ENCODE measurements around the gene PRAMEF20.

Gene PRAMEF20

DNA sequence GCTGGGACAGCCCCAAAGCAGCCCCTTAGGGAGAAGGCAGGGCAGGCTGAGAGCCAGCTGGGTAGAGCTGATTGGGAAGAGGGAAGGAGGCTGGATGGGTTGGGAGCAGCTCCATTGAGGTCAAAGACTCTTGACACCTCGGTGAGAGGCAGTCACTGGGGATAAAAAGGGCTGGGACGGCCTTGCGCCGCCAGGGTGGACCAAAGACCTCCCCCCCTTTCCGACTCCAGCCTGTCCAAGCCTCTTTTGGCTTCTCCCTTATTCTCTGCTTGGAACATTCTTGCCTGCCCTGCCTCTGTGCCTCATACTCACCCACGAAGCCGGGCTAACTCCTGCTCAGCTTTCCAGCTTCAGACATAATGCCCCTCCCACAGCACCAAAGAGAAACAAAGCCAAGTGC lies 52.4 kb downstream of the PRAMEF20 start:
- no peak for DNase-seq (ENCODE audit: low spot score)

DNA sequence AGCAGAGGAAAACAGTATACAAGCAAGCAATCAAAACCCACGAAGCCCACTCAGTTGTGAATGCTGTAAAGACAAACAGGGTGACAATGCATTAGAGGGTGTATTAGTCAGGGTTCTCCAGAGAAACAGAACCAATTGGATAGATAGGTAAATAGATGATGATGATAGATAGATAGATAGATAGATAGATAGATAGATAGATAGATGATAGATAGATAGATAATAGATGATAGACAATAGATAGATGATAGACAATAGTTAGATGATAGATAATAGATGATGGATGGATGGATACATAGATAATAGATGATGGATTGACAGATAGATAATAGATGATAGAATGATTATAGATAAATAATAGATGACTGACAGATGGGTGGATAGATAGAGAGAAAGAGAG lies 55.3 kb downstream of the PRAMEF20 start:
- DNase-seq (ENCODE audit: low spot score), result no peak

DNA sequence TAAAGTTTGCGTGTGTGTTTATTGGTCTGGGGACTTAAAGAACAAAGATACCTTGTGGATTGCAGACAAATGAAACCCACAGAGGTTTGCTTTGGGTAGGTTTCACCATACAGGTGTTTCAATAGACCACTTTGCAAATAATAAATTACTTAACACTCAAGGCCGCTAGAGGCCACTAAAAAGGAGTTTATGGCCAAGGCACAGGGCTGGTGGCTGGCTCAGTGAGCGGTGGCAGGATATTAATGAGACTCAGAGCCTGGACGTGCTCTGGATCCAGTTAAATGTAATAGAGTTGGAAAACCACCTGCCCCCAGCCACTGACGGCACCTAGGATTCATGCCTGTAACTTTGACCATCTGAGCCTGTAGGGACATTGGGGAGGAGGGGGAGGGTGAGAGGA lies 59.1 kb downstream of the PRAMEF20 start:
- DNase-seq (ENCODE audit: low spot score), result peak; percentile 18

Data from germinal center (tissue), 1 donor.